ENCODE data around the gene E4F1.

Gene E4F1

DNA sequence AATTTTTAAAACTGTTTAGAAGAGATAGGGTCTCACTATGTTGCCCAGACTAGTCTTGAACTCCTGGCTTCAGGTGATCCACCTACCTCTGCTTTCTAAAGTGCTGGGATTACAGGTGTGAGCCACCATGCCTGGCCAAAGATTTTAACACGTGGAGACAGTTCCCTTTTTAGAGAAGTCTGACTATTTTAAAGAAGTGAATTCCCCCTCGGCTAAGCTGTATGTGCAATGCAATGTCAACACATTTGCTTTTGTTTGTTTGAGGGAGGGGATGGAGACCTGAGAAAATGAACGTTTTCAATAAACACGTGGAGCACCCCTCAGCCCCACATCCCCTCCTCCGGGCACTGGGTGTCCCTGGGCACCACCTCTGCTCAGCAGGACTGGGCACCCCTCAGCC, 58.9 kb downstream of the E4F1 start:
- Histone ChIP-seq H3K36me3 (ENCODE audit: control insufficient read depth in 1 of 2, insufficient read depth in 2 of 2, low read length in 2 of 2) (peaks cover 0 to 80% of the 10 kb centered on the region in 2 donors), H3K9me3 (ENCODE audit: control insufficient read depth in 1 of 2, low read length in 2 of 2) (no peaks in the 10 kb centered on the region), H3K4me3 (ENCODE audit: low read depth in 1 of 2, low read length in 2 of 2) (no peak overlapping the region), H3K27me3 (ENCODE audit: low read depth, low read length) (no peaks in the 10 kb centered on the region), H3K27ac (ENCODE audit: low read length) (no peak overlapping the region), H3K4me1 (ENCODE audit: control insufficient read depth in 1 of 2, insufficient read depth in 2 of 2, low read length in 2 of 2) (no peaks in the 10 kb centered on the region)

- Histone ChIP-seq H3K4me3 (ENCODE audit: low read depth in 1 of 2, low read length in 2 of 2) (no peak overlapping the region), H3K27ac (ENCODE audit: low read length) (no peak overlapping the region), H3K4me1 (ENCODE audit: control insufficient read depth in 1 of 2, insufficient read depth in 2 of 2, low read length in 2 of 2) (no peaks in the 10 kb centered on the region), H3K27me3 (ENCODE audit: low read depth, low read length) (no peaks in the 10 kb centered on the region), H3K9me3 (ENCODE audit: control insufficient read depth in 1 of 2, low read length in 2 of 2) (no peaks in the 10 kb centered on the region), H3K36me3 (ENCODE audit: control insufficient read depth in 1 of 2, insufficient read depth in 2 of 2, low read length in 2 of 2) (peaks cover 0 to 80% of the 10 kb centered on the region in 2 donors)
Observed at GRCh38 chr16:2282866-2283555, 59.6 kb downstream of the E4F1 start.

GRCh38 chr16:2284001-2284770, 60.8 kb downstream of the E4F1 start:
- Histone ChIP-seq H3K9me3 (ENCODE audit: control insufficient read depth in 1 of 2, low read length in 2 of 2) (no peaks in the 10 kb centered on the region), H3K27me3 (ENCODE audit: low read depth, low read length) (no peaks in the 10 kb centered on the region), H3K4me1 (ENCODE audit: control insufficient read depth in 1 of 2, insufficient read depth in 2 of 2, low read length in 2 of 2) (no peaks in the 10 kb centered on the region), H3K27ac (ENCODE audit: low read length) (no peak overlapping the region), H3K4me3 (ENCODE audit: low read depth in 1 of 2, low read length in 2 of 2) (no peak overlapping the region), H3K36me3 (ENCODE audit: control insufficient read depth in 1 of 2, insufficient read depth in 2 of 2, low read length in 2 of 2) (peaks cover 0 to 77% of the 10 kb centered on the region in 2 donors)

- no peaks in the 10 kb centered on the region for H3K27me3 ChIP-seq (ENCODE audit: low read depth, low read length)
- H3K27ac ChIP-seq (ENCODE audit: low read length) = no peak overlapping the region
- H3K4me3 ChIP-seq (ENCODE audit: low read depth in 1 of 2, low read length in 2 of 2) = no peak overlapping the region
- no peaks in the 10 kb centered on the region for H3K9me3 ChIP-seq (ENCODE audit: control insufficient read depth in 1 of 2, low read length in 2 of 2)
- no peaks in the 10 kb centered on the region for H3K4me1 ChIP-seq (ENCODE audit: control insufficient read depth in 1 of 2, insufficient read depth in 2 of 2, low read length in 2 of 2)
- peaks cover 0 to 77% of the 10 kb centered on the region in 2 donors for H3K36me3 ChIP-seq (ENCODE audit: control insufficient read depth in 1 of 2, insufficient read depth in 2 of 2, low read length in 2 of 2)
Observed at GRCh38 chr16:2284797-2285576, 61.6 kb downstream of the E4F1 start.
